ENCODE measurements around the gene FAH. TPM values are rescaled to one million over a fixed set of nuclear protein-coding genes. Genes with fewer than 3 reads are reported as not detected.

The FAH gene
- total and polyA plus RNA-seq, 2 donors (not counting 3 experiments of a cell fraction or from before 2014, with no cell fraction given), result 18.2 to 18.7 TPM

- Histone ChIP-seq H3K27ac (ENCODE audit: insufficient read depth, low read depth, low read length) (no peak overlapping the region), H3K9me1 (replicated peaks; ENCODE audit: control insufficient read depth, extremely low read depth, insufficient read depth, low read length) (no peaks in the 10 kb centered on the region), H3K9ac (replicated peaks; ENCODE audit: extremely low read depth, insufficient read depth, low read length) (no peak overlapping the region), H3K4me1 (ENCODE audit: control insufficient read depth, extremely low read depth, insufficient read depth, low read length) (no peaks in the 10 kb centered on the region), H3K36me3 (ENCODE audit: control insufficient read depth in 2 of 2, extremely low read depth in 1 of 2, insufficient read depth in 2 of 2, low read length in 2 of 2) (peaks cover 0 to 5% of the 10 kb centered on the region in 2 experiments), H3K4me3 (replicated peaks in 1 of 3; ENCODE audit: insufficient read depth in 1 of 3, low read depth in 1 of 3, low read length in 3 of 3) (no peak overlapping the region), H4K20me1 (replicated peaks; ENCODE audit: control insufficient read depth, extremely low read depth, insufficient read depth, low read length) (no peaks in the 10 kb centered on the region), H3K4me2 (ENCODE audit: insufficient read depth, low read length) (no peak overlapping the region), H2AFZ (ENCODE audit: low read depth, low read length) (no peak overlapping the region), H3K9me3 (replicated peaks; ENCODE audit: control insufficient read depth, insufficient read depth, low read length) (no peaks in the 10 kb centered on the region), H3K27me3 (ENCODE audit: control insufficient read depth in 2 of 2, insufficient read depth in 2 of 2, low read length in 2 of 2) (no peaks in the 10 kb centered on the region), H3K79me2 (ENCODE audit: control insufficient read depth, insufficient read depth, low read length) (no peaks in the 10 kb centered on the region)
- DNase-seq (ENCODE audit: low read depth, low spot score) (no peak), FAIRE-seq (no peak)
- BruUV-seq (replicated peaks), result no TSS peak
- POLR2A ChIA-PET, result no interaction called here
- no peak for TF ChIP-seq CTCF (IDR thresholded peaks at IDR 0.05; ENCODE audit: extremely low read depth in 1 of 2, insufficient read depth in 1 of 2, low read depth in 1 of 2, low read length in 2 of 2)
- TF ChIP-seq POLR2AphosphoS5 (IDR thresholded peaks at IDR 0.05; ENCODE audit: insufficient read depth, low read depth, low read length), result no peak
- CTCF ChIA-PET, result no interaction called here
- intact Hi-C loops (cut with micrococcal nuclease), result no loop called here
- dilution Hi-C loops (cut with MboI; ENCODE audit: extremely low pct_ligation_motif_present, low sequenced_read_pairs), result no loop called here
These were observed 13.8 kb upstream of the FAH start for GRCh38 chr15:80138961-80139360.

- H4K20me1 ChIP-seq (replicated peaks; ENCODE audit: control insufficient read depth, extremely low read depth, insufficient read depth, low read length), result no peaks in the 10 kb centered on the region
- no peaks in the 10 kb centered on the region for H3K79me2 ChIP-seq (ENCODE audit: control insufficient read depth, insufficient read depth, low read length)
- intact Hi-C loops (cut with micrococcal nuclease), result no loop called here
- no peaks in the 10 kb centered on the region for H3K4me1 ChIP-seq (ENCODE audit: control insufficient read depth, extremely low read depth, insufficient read depth, low read length)
- ChIA-PET POLR2A (no interaction called here), CTCF (no interaction called here)
- no peak overlapping the region for H3K4me3 ChIP-seq (replicated peaks in 1 of 3; ENCODE audit: insufficient read depth in 1 of 3, low read depth in 1 of 3, low read length in 3 of 3)
- H3K36me3 ChIP-seq (ENCODE audit: control insufficient read depth in 2 of 2, extremely low read depth in 1 of 2, insufficient read depth in 2 of 2, low read length in 2 of 2), result no peaks in the 10 kb centered on the region
- H3K27ac ChIP-seq (ENCODE audit: insufficient read depth, low read depth, low read length), result no peak overlapping the region
- no peak overlapping the region for H3K4me2 ChIP-seq (ENCODE audit: insufficient read depth, low read length)
- H3K9me1 ChIP-seq (replicated peaks; ENCODE audit: control insufficient read depth, extremely low read depth, insufficient read depth, low read length), result no peaks in the 10 kb centered on the region
- H3K9ac ChIP-seq (replicated peaks; ENCODE audit: extremely low read depth, insufficient read depth, low read length), result no peak overlapping the region
- H3K9me3 ChIP-seq (replicated peaks; ENCODE audit: control insufficient read depth, insufficient read depth, low read length), result no peaks in the 10 kb centered on the region
- FAIRE-seq (no peak), DNase-seq (ENCODE audit: low read depth, low spot score) (no peak)
- no TSS peak for BruUV-seq (replicated peaks)
- H2AFZ ChIP-seq (ENCODE audit: low read depth, low read length), result no peak overlapping the region
- dilution Hi-C loops (cut with MboI; ENCODE audit: extremely low pct_ligation_motif_present, low sequenced_read_pairs), result no loop called here
- TF ChIP-seq POLR2A (IDR thresholded peaks at IDR 0.05; ENCODE audit: low read depth, low read length), result no peak
- no peak for TF ChIP-seq MYC (IDR thresholded peaks at IDR 0.05; ENCODE audit: low read depth, low read length)
- TF ChIP-seq FOS (IDR thresholded peaks at IDR 0.05; ENCODE audit: borderline replicate concordance, insufficient read depth, low read length), result no peak
- no peak for TF ChIP-seq GATA2 (IDR thresholded peaks at IDR 0.05; ENCODE audit: insufficient read depth, insufficient read length, low read depth, low read length)
- no peak for TF ChIP-seq CTCF (IDR thresholded peaks at IDR 0.05; ENCODE audit: extremely low read depth in 1 of 2, insufficient read depth in 1 of 2, low read depth in 1 of 2, low read length in 2 of 2)
- TF ChIP-seq MAX (IDR thresholded peaks at IDR 0.05; ENCODE audit: insufficient read depth, insufficient read length), result no peak
- TF ChIP-seq POLR2AphosphoS5 (IDR thresholded peaks at IDR 0.05; ENCODE audit: insufficient read depth, low read depth, low read length), result no peak
- no peaks in the 10 kb centered on the region for H3K27me3 ChIP-seq (ENCODE audit: control insufficient read depth in 2 of 2, insufficient read depth in 2 of 2, low read length in 2 of 2)
These were observed 11.9 kb upstream of the FAH start for GRCh38 chr15:80140909-80141308.

Measured in endothelial cell of umbilical vein (primary cell).